ENCODE results near the gene PLEKHG4B. TPM values are rescaled to one million over a fixed set of nuclear protein-coding genes. Genes with fewer than 3 reads are reported as not detected.

Gene PLEKHG4B
- total and polyA plus RNA-seq, 2 of the 4 experiments (the other 2 are of a cell fraction): 1.1 TPM

- no peaks in the 10 kb centered on the region for H4K20me1 ChIP-seq (ENCODE audit: insufficient read depth, low read length)
- no peak overlapping the region for H3K4ac ChIP-seq (ENCODE audit: low read depth, low read length)
- H3K4me1 ChIP-seq (ENCODE audit: control insufficient read depth, insufficient read depth, low read length): peaks cover 4% of the 10 kb centered on the region
- H3K9me1 ChIP-seq (ENCODE audit: insufficient read depth, low read length): peaks cover 8% of the 10 kb centered on the region; the same call in 1 of the 2 replicates
- no peak overlapping the region for H2AK9ac ChIP-seq (replicated peaks; ENCODE audit: low read depth, low read length, poor library complexity)
- in situ Hi-C loops (cut with MboI; ENCODE audit: low sequenced_read_pairs) (no loop called here), dilution Hi-C loops (cut with HindIII; ENCODE audit: low sequenced_read_pairs, unreplicated experiment) (no loop called here), intact Hi-C loops (cut with micrococcal nuclease) (no loop called here)
- no peak overlapping the region for H3K4me3 ChIP-seq (ENCODE audit: insufficient read depth, low read depth, low read length)
- no peak overlapping the region for H3K4me2 ChIP-seq (ENCODE audit: low read depth, low read length)
- H2BK5ac ChIP-seq (ENCODE audit: low read depth, low read length, poor library complexity, severe bottlenecking): no peak overlapping the region
- no peak for DNase-seq
- H2BK120ac ChIP-seq (ENCODE audit: low read depth, low read length): no peak overlapping the region
- no peak overlapping the region for H3K18ac ChIP-seq (ENCODE audit: low read depth, low read length)
- no peak overlapping the region for H3K27ac ChIP-seq (ENCODE audit: insufficient read depth, low read length)
- no peaks in the 10 kb centered on the region for H3K79me1 ChIP-seq (ENCODE audit: low read depth in 1 of 2, low read length in 2 of 2)
- H4K8ac ChIP-seq (ENCODE audit: low read depth in 2 of 2, low read length in 2 of 2): no peak overlapping the region
- no peaks in the 10 kb centered on the region for H3K36me3 ChIP-seq (ENCODE audit: control insufficient read depth, insufficient read depth, low read length)
- H2BK20ac ChIP-seq (ENCODE audit: low read depth, low read length): no peak overlapping the region
- no peak overlapping the region for H4K5ac ChIP-seq (ENCODE audit: low read depth, low read length)
- H2AK5ac ChIP-seq (ENCODE audit: low read depth, low read length): no peak overlapping the region
- no peaks in the 10 kb centered on the region for H3K9me3 ChIP-seq (ENCODE audit: control insufficient read depth, insufficient read depth, low read length)
- no peak overlapping the region for H3K9ac ChIP-seq (ENCODE audit: low read depth, low read length)
- ChIA-PET POLR2A (ENCODE audit: unreplicated experiment) (no interaction called here), CTCF (interaction anchor here (2.2 kb wide), 1 partner anchor 14 kb away, joined by 7 read pairs; no protein-coding TSS in a partner anchor)
- no peak overlapping the region for H3K56ac ChIP-seq (ENCODE audit: extremely low read depth, insufficient read depth, low read length)
- no TSS peak for BruUV-seq (replicated peaks)
- H3K23ac ChIP-seq (ENCODE audit: low read depth, low read length): no peak overlapping the region
- 70% methylated on average over 3 of the region's 5 CpGs; no CpG with 5 or more reads in 1 of the 2 experiments for WGBS, 2 experiments (ENCODE audit: extremely low coverage in 2 of 2, insufficient read length in 1 of 2)
- TF ChIP-seq, protein P1, sequence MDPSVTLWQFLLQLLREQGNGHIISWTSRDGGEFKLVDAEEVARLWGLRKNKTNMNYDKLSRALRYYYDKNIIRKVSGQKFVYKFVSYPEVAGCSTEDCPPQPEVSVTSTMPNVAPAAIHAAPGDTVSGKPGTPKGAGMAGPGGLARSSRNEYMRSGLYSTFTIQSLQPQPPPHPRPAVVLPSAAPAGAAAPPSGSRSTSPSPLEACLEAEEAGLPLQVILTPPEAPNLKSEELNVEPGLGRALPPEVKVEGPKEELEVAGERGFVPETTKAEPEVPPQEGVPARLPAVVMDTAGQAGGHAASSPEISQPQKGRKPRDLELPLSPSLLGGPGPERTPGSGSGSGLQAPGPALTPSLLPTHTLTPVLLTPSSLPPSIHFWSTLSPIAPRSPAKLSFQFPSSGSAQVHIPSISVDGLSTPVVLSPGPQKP (IDR thresholded peaks at IDR 0.05; ENCODE audit: borderline replicate concordance, low read depth, low read length): no peak
- TF ChIP-seq MXI1 (IDR thresholded peaks at IDR 0.05; ENCODE audit: borderline replicate concordance, low read depth, low read length) (no peak), POLR2A (IDR thresholded peaks at IDR 0.05; ENCODE audit: low read depth, low read length) (no peak), FOS (IDR thresholded peaks at IDR 0.05; ENCODE audit: low read depth, low read length) (no peak), RAD21 (IDR thresholded peaks at IDR 0.05; ENCODE audit: low read length) (no peak), MAFK (IDR thresholded peaks at IDR 0.05; ENCODE audit: low read depth, low read length) (no peak), USF2 (IDR thresholded peaks at IDR 0.05; ENCODE audit: low read depth, low read length) (no peak), CEBPB (IDR thresholded peaks at IDR 0.05; ENCODE audit: low read depth, low read length) (no peak), NFE2L2 (IDR thresholded peaks at IDR 0.05; ENCODE audit: low read depth, low read length) (no peak), RFX5 (IDR thresholded peaks at IDR 0.05; ENCODE audit: low read depth, low read length) (no peak), SMC3 (IDR thresholded peaks at IDR 0.05; ENCODE audit: low read depth, low read length) (no peak), RCOR1 (IDR thresholded peaks at IDR 0.05; ENCODE audit: insufficient replicate concordance, low read length) (no peak), CTCF (conservative IDR thresholded peaks at IDR 0.05; ENCODE audit: low read depth, low read length) (no peak), BHLHE40 (IDR thresholded peaks at IDR 0.05; ENCODE audit: low read depth, low read length) (no peak)
- no peak for ATAC-seq (ENCODE audit: low read depth)
- no peak overlapping the region for H2AFZ ChIP-seq (replicated peaks; ENCODE audit: low read length, poor library complexity)
- H3K14ac ChIP-seq (replicated peaks; ENCODE audit: low read depth, low read length): no peak overlapping the region
- peaks cover 14% of the 10 kb centered on the region for H3K27me3 ChIP-seq (ENCODE audit: control insufficient read depth, insufficient read depth, low read length)
- no peak overlapping the region for H2BK15ac ChIP-seq (ENCODE audit: low read depth, low read length)
- no peak overlapping the region for H4K91ac ChIP-seq (ENCODE audit: insufficient read depth, low read depth, low read length)
Observed at GRCh38 chr5:174291-174600, 82.3 kb downstream of the PLEKHG4B start.

Data from IMR-90 (cell line).